Kasumi-1 (cell line): ENCODE results near the gene EPM2A.
A peak's percentile ranks its signal among the peaks of the same experiment; 100 is the strongest.
"Not testable (repeated sequence)": the region's sequence is repeated elsewhere in the genome, so short reads cannot be mapped to it uniquely, and the experiment has no call there.

Experiments used
- DNase-seq, 2 experiments: peaks; one replicate each; lab custom pipeline; 2025; lab: John Stamatoyannopoulos, UW

Gene EPM2A

DNA sequence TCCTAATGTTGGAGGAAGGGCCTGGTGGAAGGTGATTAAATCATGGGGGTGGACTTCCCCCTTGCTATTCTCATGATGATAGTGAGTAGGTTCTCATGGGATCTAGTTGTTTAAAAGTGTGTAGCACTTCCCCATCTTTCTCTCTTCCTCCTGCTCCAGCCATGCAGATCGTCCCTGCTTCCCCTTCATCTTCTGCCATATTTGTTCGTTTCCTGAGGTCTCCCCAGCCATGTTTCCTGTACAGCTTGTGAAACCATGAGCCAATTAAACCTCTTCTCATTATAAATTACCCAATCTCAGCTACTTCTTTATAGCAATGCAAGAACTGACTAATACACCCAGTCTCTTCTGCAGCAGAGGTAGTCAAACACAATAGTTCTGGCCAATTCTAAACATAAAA, 5.4 kb downstream of the EPM2A start:
- DNase-seq = no peak

GRCh38 chr6:145728444-145729385, 6.6 kb downstream of the EPM2A start:
- DNase-seq = no peak

DNA sequence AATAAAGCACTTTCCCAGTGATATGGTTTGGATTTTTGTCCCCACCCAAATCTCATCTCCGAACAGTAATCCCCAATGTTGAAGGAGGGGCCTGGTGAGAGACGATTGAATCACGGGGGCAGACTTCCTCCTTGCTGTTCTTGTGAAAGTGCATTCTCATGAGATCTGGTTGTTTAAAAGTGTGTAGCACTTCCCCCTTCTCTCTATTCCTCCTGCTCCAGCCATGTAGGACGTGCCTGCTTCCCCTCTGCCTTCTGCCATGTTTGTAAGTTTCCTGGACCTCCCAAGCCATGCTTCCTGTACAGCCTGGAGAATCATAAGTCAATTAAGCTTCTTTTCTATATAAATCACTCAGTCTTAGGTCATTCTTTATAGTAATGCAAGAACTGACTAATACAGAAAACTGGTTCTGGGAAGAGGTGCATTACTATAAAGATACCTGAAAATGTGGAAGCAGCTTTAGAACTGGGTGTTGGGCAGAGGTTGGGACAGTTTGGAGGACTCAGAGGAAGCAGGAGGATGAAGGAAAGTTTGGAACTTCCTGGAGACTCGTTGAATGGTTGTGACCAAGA, 7.4 kb downstream of the EPM2A start:
- DNase-seq = peak in 1 of 2 experiments; percentile 17

DNA sequence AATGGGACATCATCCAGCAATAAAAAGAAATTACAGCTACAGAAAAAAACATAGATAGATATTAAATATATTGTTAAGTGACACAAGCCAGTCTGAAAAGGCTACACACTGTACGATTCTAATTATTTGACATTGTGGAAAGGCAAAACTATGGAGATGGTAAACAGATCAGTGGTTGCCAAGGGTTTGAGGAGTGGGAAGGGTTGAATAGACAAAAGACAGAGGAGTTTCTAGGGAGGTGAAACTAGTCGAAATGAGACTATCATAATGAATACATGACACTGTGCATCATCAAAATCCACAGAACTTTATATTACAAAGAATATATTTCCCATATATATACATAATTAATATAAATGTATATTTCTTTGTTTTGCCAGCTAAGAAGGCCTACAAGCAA, 9.8 kb downstream of the EPM2A start:
- no peak for DNase-seq

- no peak for DNase-seq
Measured at GRCh38 chr6:145723646-145724045, 11.7 kb downstream of the EPM2A start.

- DNase-seq = no peak
Measured at GRCh38 chr6:145722190-145722589, 13.1 kb downstream of the EPM2A start.

GRCh38 chr6:145721144-145721543, 14.2 kb downstream of the EPM2A start:
- DNase-seq = no peak

- DNase-seq = no peak
Measured at GRCh38 chr6:145715426-145715825, 19.9 kb downstream of the EPM2A start.

- no peak for DNase-seq
Measured at GRCh38 chr6:145714731-145715130, 20.6 kb downstream of the EPM2A start.

DNA sequence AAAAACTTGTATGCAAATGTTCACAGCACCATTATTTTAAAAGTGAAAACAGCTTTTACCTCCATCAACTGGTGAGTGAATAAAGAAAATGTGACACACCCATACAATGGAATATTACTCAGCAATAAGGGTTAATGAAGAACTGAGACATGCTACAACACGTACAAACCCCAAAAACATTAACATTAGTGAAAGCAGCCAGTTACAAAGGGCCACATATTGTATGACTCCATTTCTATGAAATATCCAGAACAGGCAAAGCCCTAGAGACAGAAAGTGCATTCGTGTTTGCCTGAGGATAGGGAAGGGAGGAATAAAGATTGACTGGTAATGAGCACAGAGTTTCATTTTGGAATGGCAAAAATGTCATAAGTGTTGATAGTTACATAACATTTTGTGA, 21.5 kb downstream of the EPM2A start:
- DNase-seq = no peak

DNA sequence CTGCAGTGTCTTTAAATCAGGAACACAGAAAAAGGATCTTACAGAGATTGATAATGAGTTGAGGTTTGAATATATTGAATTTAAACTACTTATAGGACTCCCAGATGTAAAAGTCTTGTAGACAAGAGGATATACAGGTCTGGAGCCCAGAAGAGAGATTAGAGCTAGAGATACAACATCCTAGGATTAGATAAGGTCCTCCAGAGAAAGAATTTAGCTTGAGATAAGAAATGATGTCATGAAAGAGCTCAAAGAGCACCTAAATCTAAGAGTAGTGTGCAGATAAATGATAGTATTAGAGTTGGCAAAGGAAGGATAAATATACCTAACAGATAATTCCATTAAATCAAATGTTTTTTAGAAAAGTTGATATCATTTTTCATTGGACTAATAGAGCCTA, 23.9 kb downstream of the EPM2A start:
- DNase-seq = no peak

DNA sequence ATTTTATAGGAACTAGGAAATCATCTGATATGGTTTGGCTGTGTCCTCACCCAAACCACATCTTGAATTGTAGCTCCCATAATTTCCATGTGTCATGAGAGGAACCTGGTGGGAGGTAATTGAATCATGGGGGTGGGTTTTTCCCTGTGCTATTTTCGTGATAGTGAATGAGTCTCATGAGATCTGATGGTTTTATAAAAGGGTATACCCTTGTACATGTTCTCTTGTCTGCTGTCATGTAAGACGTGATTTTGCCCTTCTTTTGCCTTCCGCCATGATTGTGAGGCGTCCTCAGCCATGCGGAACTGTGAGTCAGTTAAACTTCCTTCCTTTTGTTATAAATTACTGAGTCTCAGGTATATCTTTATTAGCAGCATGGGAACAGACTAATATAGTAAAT, 27.9 kb downstream of the EPM2A start:
- DNase-seq = no peak

- peak; percentile 27 to 39 for DNase-seq
Measured at GRCh38 chr6:145705561-145705960, 29.8 kb downstream of the EPM2A start.

DNA sequence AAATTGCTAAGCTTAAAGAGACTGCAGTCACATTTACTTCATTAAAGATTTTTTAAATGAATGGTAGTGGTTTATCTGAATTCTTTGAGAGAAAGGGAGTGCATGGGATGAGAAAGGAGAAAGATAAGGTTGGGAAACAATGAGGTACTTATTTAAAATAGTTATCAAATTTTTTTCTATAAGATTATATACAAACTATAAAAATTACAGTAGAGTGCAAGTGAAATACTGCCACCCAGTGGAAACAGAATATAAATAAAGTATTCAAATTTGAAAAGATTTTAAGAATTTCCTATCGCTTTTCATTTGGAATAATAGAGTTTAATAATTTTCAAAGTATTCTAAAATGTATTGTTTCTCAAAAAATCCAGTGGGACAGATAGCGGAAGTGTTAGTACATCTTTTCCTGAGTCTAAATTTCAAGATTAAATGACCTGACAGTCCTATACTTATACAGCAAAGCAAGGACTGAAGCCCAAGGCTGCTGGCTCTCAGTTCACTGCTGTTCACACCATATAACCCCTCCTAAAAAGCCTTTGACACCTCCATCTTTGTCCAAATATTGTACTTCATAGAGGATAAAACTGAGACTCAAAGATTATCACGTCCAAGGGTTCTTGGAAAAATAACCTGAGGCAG, 31.1 kb downstream of the EPM2A start:
- peak; percentile 24 to 30 for DNase-seq

DNA sequence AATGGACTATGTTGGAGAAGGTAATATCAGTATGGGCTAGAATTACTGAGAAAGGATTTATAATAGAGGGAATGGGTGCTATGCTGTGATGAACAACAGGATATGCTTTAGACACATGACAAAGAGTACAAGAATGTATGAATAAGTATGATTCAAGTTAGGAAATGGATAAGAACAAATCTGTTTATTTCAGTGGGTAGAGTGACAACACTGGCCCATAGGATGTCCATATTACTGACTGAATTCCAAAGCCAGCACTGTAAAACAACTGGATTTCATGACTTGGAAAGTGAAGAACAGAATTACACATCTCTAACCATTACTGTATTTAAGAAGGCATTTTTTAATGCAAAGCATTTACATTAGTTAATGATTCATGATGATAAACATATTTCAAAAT, 35.9 kb downstream of the EPM2A start:
- DNase-seq = no peak

GRCh38 chr6:145697401-145697800, 37.9 kb downstream of the EPM2A start:
- DNase-seq = not testable (repeated sequence)

GRCh38 chr6:145694083-145694737, 41.1 kb downstream of the EPM2A start:
- DNase-seq = no peak

DNA sequence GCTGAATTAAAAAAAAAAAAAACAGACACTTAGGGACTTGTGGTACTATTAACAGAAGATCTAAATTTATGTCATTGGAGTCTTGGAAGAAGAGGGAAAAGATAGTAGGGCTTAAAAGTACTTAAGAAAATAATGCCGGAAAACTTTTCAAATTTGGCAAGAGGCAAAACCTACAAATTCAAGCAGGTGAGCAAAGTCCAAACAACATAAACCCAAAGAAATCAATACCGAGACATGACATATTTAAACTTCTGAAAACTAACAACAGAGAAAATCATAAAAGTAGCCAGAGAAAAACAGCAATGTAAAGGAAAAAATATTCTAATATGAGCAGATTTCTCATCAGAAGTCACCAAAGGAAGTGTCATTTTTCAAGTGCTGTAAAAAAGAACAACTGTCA, 44.4 kb downstream of the EPM2A start:
- no peak for DNase-seq

GRCh38 chr6:145689529-145689928, 45.8 kb downstream of the EPM2A start:
- DNase-seq = no peak

- no peak for DNase-seq
Measured at GRCh38 chr6:145688493-145688905, 46.8 kb downstream of the EPM2A start.

- DNase-seq = no peak
Measured at GRCh38 chr6:145685932-145686331, 49.4 kb downstream of the EPM2A start.

DNA sequence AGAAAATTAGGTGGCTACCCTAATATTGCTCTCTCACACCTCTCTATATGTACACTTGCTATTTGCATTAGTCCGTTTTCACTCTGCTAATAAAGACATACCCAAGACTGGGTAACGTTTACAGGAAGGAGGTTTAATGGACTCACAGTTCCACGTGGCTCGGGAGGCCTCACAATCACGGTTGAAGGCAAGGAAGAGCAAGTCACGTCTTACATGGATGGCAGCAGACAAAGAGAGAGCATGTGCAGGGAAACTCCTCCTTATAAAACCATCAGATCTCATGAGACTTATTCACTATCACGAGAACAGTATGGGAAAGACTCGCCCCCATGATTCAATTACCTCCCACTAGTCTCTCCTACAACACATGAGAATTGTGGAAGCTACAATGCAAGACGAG, 53.4 kb downstream of the EPM2A start:
- no peak for DNase-seq

GRCh38 chr6:145673504-145673903, 61.8 kb downstream of the EPM2A start:
- no peak for DNase-seq
